DMS153 treated with DMSO at 0.1 percent for 48 hours (cell line): Measurements from ENCODE around the gene ATG4B.

ENCODE experiments used
- DNase-seq: peaks from one replicate; lab custom pipeline; 2025; ENCODE audit not compliant: unreplicated experiment; lab: John Stamatoyannopoulos, UW

ATG4B gene

DNA sequence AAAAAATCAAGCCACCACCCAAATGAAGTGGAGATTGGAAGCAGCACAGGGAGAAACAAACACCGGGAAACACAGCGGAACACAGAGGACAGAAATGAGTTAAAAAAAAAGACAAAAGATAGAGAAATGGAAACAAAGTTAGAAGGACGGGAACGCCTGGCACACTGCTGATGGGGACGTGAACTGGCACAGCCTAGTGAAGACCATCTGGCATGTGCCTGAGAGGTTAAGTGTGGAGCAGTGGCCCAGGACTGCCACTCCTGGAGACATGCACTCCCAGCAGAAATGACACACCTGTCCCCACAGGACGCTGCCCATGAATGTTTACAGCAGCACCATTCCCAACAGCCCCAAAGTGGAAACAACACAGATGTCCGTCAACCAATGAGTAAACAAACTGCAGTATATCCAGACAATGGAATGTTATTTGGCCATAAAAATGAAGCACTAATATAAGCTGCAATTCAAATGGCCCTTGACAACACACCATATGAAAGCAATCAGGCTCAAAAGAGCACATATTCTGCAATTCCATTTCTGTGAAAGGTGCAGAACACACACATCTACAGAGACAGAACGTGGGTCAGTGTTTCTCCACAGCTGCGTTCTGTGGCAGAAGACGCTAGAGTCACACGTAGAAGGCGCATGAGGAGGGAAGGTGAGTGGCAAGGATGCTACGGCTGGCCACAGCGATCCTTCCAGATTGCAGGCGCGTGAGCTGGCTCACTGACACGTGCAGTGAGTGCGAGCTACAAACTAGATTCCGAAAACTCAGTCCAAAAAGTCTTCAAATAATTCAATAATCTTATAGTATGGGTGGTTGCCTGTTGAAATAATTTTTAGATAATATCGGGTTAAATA, 25.1 kb upstream of the ATG4B start:
- DNase-seq, result no peak

DNA sequence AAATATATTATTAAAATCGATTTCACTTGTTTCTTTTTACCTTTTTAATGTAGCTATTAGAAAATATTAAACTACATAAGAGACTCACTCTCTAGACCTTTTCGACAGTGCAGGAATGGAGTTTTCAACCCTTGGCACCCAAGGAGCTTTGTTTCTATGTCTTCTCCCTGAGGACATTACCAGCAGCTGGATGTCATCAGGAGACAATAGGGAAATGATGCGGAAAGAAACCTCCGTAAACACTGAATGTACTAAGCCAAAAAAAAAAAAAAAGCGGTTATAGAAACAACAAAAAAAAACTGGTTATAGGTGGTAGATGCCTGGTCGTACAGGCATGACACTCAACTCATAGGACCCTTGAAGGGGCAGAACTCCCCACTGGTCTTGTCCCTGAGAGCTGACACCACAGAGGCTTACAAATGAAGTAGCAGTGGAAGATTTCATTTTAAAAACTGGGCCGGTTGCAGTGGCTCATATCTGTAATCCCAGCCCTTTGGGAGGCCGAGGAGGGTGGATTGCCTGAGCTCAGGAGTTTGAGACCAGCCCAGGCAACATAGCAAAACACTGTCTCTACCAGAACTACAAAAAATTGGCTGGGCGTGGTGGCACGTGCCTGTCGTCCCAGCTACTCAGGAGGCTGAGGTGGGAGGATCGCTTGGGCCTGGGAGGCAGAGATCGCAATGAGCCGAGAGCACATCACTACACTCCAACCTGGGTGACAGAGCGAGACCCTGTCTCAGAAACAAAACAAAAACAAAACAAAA, 24.3 kb upstream of the ATG4B start:
- DNase-seq, result no peak

DNA sequence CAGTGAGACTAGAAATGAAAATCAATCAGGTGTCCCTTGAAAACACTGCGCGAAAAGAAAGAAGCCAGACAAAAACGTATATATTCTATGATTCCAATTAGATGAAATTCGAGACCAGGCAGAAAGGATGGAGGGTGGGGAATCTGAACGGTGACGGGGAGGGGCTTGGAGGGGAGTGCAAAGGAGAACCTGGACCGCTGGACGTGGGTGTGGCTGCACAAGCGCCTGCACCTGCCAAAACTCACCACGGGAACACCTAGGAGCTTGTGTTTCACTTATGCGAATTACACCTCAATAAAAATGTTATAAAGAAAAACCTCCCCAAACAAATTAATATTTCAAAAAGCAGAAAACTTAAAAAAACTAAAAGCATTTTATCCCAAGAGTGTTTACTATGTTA, 22.5 kb upstream of the ATG4B start:
- DNase-seq, result no peak

DNA sequence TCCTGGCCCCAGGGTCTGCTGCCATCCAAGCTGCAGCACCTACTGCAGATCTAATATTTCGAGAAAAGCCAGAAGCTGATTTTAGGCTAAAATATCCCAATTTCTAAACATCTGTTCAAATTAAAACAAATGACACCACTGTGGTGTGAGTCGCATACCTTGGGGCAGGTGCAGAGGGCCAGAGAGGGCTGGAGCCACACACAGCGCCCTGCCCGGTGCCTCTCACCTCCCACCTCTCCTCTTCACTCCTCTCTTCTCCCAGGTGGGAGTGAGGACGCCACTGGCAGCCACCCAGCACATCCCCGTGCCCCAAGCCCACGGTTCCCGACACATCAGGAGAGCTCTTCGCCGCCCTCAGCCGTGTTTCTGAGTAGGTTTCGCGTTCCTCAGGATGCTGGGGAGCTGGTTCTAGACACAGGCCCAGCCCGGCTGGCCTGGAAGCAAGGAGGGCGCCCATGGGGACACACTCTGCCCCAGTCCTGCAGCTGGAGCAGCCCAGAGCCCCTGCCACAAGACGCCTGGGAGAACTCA, 21.9 kb upstream of the ATG4B start:
- no peak for DNase-seq

DNA sequence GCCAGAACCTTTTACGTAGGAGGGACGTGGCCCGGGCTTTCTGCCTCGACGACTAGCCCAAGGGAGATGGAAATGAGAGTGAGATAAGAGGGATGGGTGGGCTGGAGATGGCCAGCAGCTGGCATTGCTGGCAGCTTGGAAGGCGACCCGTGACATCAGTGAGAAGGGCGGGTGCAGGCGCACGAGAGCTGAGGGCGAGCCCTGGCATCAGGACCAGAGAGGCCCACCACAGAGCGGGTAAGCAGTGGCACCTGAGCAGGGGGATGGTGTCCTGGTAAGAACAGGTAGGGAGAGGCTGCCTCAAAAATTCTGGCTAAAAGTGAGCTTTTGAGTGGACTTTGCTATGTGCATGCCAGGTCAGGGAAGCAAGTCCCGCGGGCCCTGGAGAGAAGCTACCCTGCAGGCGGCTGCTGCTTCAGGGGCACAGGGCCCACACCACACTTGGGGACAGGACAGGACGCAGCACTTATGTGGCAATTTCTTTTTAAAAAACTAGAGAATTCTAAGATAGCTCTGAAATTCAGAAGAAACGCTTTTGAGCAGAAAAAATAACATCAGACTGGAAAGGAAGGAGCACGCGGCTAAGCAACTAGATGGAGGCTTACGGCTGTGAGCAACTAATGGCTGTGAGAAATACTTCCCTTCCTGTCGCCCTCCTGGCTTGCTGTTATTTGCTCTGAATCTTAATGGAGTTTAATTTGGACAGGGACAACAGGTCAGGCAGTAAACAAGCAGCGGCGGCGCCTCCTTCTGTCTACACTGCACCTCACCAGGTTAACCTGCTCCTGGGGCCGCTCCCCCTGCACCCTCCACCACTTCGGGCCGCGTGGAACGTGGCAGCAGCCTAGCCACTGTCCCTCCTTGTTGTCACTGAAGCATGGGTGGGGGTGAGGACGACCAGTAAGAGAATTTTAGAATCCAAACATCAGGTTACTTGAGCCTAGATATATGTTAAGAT, 21.0 kb upstream of the ATG4B start:
- peak; percentile 33 for DNase-seq

DNA sequence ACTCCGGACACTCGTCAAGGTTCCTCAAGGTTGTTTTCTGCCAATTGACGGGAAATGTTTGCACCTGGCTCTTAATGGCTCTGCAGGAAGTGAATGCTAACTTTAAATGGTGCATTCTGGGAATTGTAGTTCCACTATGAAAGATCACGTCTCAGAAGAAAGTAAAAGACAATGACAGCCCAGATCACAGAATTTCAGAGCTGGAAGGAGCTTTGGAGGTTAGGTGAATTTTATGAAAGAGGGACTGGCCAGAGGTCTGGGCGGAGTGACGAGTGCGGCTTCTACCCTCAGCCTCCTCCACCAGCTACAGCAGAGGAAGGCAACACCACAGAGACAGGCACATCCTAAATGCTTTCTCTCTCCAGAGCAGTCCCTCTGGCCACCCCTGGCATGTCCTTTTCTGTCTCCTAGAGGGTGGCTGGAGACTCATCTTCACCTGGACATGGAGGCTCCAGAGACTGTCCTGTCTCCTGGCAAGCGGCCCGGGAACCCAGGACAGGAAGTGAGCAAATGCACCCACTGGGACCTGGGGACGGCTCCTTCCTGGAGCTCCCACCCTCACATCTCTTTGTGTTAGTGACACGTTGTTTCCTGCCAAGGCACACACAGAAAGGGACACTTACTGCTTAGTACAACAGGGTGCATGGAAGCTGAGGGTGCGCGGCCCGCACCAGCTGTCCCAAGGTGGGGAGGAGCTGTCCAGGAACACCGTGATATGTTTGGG, 19.9 kb upstream of the ATG4B start:
- DNase-seq, result peak; percentile 74

DNA sequence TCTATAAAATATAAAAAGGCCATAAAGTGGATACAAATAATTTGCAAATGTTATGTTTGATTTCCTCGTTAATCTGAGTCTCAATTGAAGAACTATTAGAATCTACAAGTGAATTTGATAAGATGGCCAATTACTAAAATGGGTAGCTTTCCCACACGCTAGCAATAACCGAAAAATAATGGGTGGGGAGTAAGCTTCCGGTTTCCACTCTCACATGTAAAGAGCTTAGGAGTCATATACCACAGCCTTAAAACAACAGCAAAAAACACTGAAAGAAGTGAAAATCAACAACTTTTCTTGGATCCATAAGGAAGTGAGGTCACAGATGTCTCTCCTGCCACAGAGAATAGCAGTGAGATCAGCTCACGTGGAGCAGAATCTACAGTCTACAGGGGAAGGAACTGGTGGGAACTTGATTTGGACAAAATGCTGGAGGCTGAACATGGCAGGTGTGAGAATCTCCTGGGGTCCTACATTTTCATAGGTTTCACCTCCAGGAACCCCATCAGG, 19.1 kb upstream of the ATG4B start:
- DNase-seq, result no peak

DNA sequence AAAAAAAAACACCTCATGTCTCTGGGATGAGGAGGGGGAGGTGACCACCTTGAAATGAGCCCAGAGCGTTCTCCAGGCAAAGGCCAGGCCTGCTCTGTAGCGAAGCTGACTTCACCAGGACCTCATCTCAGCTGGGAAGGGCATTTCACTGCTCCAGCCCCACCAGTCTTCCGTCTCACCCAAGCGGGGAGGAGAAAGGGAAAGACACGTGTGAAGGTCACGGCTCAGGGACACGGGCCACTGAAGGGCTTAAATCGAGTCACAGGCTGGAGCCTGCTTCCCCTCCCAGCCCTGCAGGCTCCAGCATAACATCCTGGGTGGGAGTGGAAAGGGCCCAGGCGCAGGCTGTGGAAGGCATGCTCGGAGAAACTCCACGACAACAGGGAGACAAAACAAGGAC, 18.7 kb upstream of the ATG4B start:
- DNase-seq, result no peak

DNA sequence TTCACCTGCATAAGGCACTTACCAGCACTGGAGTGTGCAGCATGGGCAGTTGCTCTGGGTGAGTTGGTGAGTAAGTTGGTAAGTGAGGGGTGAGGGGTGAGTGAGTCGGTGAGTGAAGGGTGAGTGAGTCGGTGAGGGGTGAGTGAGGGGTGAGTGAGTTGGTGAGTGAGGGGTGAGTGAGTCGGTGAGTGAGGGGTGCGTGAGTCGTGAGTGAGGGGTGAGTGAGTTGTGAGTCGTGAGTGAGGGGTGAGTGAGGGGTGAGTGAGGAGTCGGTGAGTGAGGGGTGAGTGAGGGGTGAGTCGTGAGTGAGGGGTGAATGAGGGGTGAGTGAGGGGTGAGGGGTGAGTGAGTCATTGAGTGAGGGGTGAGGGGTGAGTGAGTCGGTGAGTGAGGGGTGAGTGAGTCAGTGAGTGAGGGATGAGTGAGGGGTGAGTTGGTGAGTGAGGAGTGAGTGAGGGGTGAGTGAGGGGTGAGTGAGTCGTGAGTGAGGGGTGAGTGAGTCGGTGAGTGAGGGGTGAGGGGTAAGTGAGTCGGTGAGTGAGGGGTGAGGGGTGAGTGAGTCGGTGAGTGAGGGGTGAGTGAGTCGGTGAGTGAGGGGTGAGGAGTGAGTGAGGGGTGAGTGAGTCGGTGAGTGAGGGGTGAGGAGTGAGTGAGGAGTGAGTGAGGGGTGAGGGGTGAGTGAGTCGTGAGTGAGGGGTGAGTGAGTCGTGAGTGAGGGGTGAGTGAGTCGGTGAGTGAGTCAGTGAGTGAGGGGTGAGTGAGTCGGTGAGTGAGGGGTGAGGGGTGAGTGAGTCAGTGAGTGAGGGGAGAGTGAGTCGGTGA, 17.7 kb upstream of the ATG4B start:
- no peak for DNase-seq

DNA sequence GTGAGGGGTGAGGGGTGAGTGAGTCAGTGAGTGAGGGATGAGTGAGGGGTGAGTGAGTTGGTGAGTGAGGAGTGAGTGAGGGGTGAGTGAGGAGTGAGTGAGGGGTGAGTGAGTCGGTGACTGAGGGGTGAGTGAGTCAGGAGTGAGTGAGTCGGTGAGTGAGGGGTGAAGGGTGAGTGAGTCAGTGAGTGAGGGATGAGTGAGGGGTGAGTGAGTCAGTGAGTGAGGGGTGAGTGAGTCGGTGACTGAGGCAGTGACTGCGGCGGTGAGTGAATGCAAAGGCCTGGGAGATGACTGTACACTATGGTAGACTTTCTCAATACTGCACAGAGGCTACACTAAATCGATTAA, 17.1 kb upstream of the ATG4B start:
- no peak for DNase-seq

DNA sequence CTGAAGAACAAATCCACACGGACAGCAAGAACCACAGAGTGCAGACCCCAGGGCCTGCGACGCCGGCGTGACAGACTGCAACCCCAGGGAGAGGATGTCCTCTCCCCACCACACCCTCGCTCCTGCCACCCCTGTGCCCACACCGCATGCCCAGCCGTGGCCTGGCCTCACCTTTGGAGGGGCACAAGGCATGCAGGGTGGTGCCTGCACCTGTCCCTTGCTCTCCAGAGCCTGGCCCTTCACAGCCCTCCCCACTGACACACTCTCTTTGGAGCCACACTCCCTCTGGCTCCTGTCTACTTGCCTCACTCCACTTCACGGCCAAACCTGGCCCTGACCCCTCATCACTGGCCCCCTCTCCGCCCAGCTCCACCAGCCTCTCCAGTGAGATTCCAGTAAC, 9.8 kb upstream of the ATG4B start:
- no peak for DNase-seq

DNA sequence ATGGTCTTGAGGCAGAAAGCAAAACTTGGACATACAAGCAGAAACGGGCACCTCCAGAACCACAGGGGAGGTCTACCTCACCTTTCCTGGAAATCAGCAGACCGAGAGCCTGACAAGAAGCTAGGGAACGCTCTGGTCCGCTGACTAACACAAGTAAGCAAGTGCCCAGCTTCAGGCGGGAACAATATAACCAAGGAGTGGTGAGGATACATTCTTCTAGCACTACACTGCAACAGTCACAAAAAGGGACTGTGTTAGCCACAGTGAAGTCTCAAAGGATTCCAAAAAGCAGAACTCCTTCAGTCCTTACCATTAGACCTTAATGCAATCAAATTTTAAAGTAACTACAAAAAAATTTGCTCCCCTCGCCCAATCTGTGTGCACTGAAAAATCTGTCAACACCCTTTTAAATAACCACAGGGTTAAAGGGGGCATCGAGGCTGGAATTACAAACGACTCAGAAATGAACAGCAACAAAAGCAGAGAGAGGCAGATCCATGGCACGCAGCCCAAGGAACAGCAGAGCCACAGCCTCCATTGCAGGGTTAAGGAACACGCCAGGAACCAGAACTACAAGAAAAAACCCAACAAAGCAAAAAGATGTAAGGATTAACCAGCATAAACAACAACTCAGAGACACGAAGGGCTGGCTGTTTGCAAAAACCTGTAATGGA, 7.6 kb upstream of the ATG4B start:
- DNase-seq, result no peak

DNA sequence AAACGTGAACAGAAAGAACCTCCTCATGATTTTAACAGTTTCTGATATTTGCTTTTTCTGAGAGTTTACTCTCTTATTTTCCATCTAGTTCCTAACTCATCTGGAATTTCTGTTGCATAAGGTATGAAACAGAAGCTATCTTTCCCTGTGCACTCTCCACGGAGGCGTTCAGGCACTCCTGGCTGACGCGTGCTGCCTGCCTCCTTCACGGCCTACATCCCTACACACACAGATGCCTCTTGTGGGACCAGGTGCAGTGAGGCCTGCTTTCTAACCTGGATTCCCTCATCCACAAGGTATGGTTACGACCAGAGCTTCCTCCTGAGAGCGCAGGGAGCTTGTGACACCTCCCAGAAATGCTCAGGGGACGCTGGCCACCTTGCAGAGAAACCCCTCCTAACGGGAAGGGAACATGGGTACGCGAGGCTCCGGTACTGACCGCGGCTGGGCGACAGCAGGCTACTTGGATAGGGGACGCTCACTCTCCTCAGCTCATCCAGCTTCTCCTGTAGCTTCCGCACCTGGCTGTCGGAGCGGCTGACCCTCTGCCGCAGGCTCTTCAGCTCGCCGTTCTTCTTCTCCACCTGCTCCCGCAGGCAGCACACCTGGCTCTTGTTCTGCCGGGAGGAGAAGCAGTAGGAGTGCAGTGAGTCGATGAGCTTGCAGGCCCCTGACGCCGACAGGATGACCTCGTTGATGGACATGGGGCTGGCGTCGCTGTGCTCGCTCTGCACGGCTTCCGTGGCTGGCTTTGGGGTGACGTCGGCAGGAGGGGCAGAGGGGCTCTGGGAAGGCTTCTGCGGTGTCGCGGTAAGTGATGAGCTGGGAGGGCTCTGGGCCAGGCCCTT, 4.8 kb upstream of the ATG4B start:
- DNase-seq, result no peak

DNA sequence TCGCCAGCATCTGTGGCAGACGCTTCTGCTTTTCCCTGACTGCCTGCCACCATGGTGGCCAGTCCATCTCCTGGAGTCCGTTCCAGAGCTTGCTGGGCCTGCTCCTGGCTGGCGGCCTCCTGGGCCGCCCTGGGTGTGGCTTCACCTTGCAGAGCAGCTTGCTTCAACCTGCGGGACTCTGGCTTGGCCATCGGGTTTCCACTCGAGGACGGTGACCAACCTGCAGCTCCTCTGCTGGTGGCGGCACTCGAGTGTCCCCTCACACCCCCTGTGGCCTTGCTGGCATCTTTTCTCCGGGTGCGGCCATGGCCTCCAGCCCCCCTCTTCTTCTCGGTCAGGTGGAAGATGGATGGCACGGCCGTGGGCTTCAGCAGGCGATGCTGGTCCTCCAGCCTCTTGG, 3.9 kb upstream of the ATG4B start:
- DNase-seq, result no peak

DNA sequence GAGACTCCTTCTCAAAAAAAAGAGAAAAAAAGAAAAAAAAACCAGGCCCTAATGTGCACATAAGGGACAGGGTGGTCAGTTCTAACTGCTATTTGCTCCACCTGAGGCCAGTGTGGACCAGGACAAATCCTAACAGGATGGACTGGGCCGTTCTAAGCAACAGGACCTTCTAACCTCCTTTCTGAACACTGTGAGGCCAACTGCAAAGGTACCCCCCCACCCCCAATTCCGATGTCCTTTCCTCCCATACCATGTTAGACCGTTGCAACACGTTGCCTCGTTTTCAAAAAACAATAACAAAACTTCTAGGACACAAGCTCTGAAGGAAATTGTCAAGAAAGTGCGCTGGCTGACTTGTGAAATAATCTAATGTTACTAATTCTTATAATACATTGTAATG, 1.7 kb upstream of the ATG4B start:
- no peak for DNase-seq

DNA sequence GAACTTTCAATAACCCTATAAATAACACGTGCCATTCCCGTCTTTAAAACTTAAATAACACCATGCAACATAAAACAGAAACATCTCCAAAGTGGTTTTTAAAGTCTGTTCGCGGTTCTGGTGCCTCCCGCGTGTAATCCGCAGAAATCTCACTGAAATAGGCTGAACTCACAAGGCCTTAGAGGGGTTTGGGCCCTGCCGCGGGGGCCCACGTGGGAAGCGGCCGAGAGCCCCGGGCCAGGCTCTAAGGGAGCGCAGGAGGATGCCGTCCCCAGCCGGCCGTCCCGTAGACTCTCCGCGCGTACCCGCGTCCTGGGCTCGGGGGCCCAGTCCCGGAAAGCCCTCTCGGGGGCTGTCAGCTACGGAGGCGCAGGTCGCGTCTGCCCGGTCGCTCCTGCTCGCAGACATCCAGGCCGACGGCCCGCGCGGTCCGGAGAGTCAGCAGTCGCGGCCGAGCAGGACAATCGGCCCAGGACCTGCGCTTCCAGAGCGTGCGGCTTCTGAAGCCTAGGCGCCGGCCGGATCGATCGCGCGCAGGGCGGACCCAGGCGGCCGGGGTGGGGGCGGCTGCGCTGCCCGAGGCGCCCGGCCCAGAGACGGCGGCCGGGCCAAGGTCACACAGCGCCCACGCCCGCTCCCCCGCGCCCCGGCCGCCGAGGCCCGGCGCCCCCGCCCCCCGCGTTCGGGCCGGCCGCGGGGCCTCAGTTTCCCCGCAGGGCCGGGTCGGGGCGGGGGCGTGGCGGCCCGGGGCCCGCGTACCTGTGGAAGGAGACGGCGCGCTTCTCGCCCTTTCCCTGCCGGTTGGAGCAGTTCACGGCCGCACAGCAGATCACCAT, 1.1 kb upstream of the ATG4B start:
- no peak for DNase-seq
